Measurements from ENCODE around the gene FBXO2. TPM values are rescaled to one million over a fixed set of nuclear protein-coding genes. Genes with fewer than 3 reads are reported as not detected.

Gene FBXO2
- polyA plus RNA-seq, 4 donors = 5.7 to 128 (median 45.3) TPM

- H3K27ac ChIP-seq (ENCODE audit: low read depth in 1 of 3, low read length in 2 of 3) = no peak overlapping the region
- DNase-seq (no peak), FAIRE-seq (no peak)
- H3K27me3 ChIP-seq (ENCODE audit: control insufficient read depth in 3 of 3, insufficient read depth in 3 of 3, low read length in 3 of 3) = peaks cover 0 to under 1% (median 0%) of the 10 kb centered on the region in 3 donors
- peaks cover 1 to 7% (median 2%) of the 10 kb centered on the region in 3 donors for H3K4me1 ChIP-seq (ENCODE audit: control insufficient read depth in 3 of 3, insufficient read depth in 2 of 3, low read depth in 1 of 3, low read length in 2 of 3)
- H3K4me3 ChIP-seq (ENCODE audit: low read depth in 1 of 3, low read length in 3 of 3) = no peak overlapping the region
- H3K9me3 ChIP-seq (ENCODE audit: control insufficient read depth in 2 of 2, insufficient read depth in 1 of 2, low read depth in 1 of 2, low read length in 1 of 2) = no peaks in the 10 kb centered on the region
- peaks cover 0 to 55% (median 7%) of the 10 kb centered on the region in 3 donors for H3K36me3 ChIP-seq (ENCODE audit: control insufficient read depth in 3 of 3, insufficient read depth in 2 of 3, low read depth in 1 of 3, low read length in 3 of 3)
- WGBS, 3 donors = 86 to 90% (median 87%) methylated on average over 9 to 10 of the region's 10 CpGs
These were observed 22.3 kb upstream of the FBXO2 start for GRCh38 chr1:11676386-11677103.

GRCh38 chr1:11675325-11675724, 21.1 kb upstream of the FBXO2 start:
- peaks cover 0 to 60% (median 7%) of the 10 kb centered on the region in 3 donors for H3K36me3 ChIP-seq (ENCODE audit: control insufficient read depth in 3 of 3, insufficient read depth in 2 of 3, low read depth in 1 of 3, low read length in 3 of 3)
- no peak for DNase-seq
- WGBS, 3 donors = 95 to 97% (median 95%) methylated on average over 10 of the region's 10 CpGs
- no peaks in the 10 kb centered on the region for H3K9me3 ChIP-seq (ENCODE audit: control insufficient read depth in 2 of 2, insufficient read depth in 1 of 2, low read depth in 1 of 2, low read length in 1 of 2)
- FAIRE-seq = no peak
- no peak overlapping the region for H3K4me3 ChIP-seq (ENCODE audit: low read depth in 1 of 3, low read length in 3 of 3)
- H3K27me3 ChIP-seq (ENCODE audit: control insufficient read depth in 3 of 3, insufficient read depth in 3 of 3, low read length in 3 of 3) = no peaks in the 10 kb centered on the region
- H3K4me1 ChIP-seq (ENCODE audit: control insufficient read depth in 3 of 3, insufficient read depth in 2 of 3, low read depth in 1 of 3, low read length in 2 of 3) = peaks cover 0 to 16% (median 2%) of the 10 kb centered on the region in 3 donors
- no peak overlapping the region for H3K27ac ChIP-seq (ENCODE audit: low read depth in 1 of 3, low read length in 2 of 3)

- no peak for DNase-seq
These were observed 20.3 kb upstream of the FBXO2 start for GRCh38 chr1:11674488-11674887.

GRCh38 chr1:11673089-11673769, 19.0 kb upstream of the FBXO2 start:
- H3K36me3 ChIP-seq (ENCODE audit: control insufficient read depth in 3 of 3, insufficient read depth in 2 of 3, low read depth in 1 of 3, low read length in 3 of 3) = peaks cover 0 to 73% (median 7%) of the 10 kb centered on the region in 3 donors
- H3K27ac ChIP-seq (ENCODE audit: low read depth in 1 of 3, low read length in 2 of 3) = no peak overlapping the region
- H3K9me3 ChIP-seq (ENCODE audit: control insufficient read depth in 2 of 2, insufficient read depth in 1 of 2, low read depth in 1 of 2, low read length in 1 of 2) = no peaks in the 10 kb centered on the region
- H3K4me1 ChIP-seq (ENCODE audit: control insufficient read depth in 3 of 3, insufficient read depth in 2 of 3, low read depth in 1 of 3, low read length in 2 of 3) = peaks cover 0 to 17% (median 2%) of the 10 kb centered on the region in 3 donors
- no peak for FAIRE-seq
- 91 to 95% (median 94%) methylated on average over 14 of the region's 14 CpGs for WGBS, 3 donors
- no peaks in the 10 kb centered on the region for H3K27me3 ChIP-seq (ENCODE audit: control insufficient read depth in 3 of 3, insufficient read depth in 3 of 3, low read length in 3 of 3)
- no peak for DNase-seq
- no peak overlapping the region for H3K4me3 ChIP-seq (ENCODE audit: low read depth in 1 of 3, low read length in 3 of 3)

More at GRCh38 chr1:11674488-11674887, 20.3 kb upstream of the FBXO2 start:
- Histone ChIP-seq H3K27ac (ENCODE audit: low read depth in 1 of 3, low read length in 2 of 3) (no peak overlapping the region), H3K9me3 (ENCODE audit: control insufficient read depth in 2 of 2, insufficient read depth in 1 of 2, low read depth in 1 of 2, low read length in 1 of 2) (no peaks in the 10 kb centered on the region), H3K4me3 (ENCODE audit: low read depth in 1 of 3, low read length in 3 of 3) (no peak overlapping the region), H3K4me1 (ENCODE audit: control insufficient read depth in 3 of 3, insufficient read depth in 2 of 3, low read depth in 1 of 3, low read length in 2 of 3) (peaks cover 0 to 17% (median 2%) of the 10 kb centered on the region in 3 donors), H3K36me3 (ENCODE audit: control insufficient read depth in 3 of 3, insufficient read depth in 2 of 3, low read depth in 1 of 3, low read length in 3 of 3) (peaks cover 0 to 63% (median 7%) of the 10 kb centered on the region in 3 donors), H3K27me3 (ENCODE audit: control insufficient read depth in 3 of 3, insufficient read depth in 3 of 3, low read length in 3 of 3) (no peaks in the 10 kb centered on the region)
- WGBS, 3 donors = 95 to 97% (median 96%) methylated on average over 14 of the region's 14 CpGs
- FAIRE-seq = no peak

DNA sequence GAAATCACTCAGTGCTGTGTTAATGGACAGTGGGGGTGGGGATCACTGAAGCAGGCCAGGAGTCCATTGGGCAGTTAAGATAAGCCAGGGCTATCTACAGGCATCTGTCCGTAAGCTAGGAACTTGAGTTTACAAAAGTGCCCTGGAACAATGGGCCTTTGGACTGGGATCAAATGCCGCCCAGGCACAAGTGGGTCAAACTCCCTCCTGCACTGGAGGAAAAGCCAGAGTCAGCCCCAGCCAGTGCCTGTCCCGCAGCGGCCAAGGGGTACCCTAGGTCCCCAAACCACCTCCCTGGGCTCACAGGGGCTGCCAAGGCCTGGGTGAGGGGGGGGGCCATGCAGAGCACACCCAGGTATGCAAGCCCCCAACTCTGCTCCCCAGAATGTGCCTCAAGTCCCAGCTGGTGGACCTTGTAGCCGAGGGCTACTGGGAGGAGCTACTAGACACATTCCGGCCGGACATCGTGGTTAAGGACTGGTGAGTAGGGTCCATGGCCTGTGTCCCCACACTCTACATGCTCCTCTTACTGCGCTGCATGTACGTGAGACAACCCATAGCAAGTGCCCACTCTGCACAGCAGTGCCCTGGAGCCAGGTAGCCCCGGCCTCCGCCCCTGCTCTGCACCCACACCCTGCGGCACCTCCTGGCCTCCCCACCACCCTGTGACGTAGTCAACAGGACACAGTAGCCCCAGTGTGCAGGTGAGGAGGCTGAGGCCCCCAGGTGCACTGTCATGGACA, 17.5 kb upstream of the FBXO2 start:
- peak; percentile 84 to 89 for DNase-seq
- FAIRE-seq = no peak
- H3K27ac ChIP-seq (ENCODE audit: low read depth in 1 of 3, low read length in 2 of 3) = peak overlapping the region in 2 of 3 donors; percentile 27 to 75
- H3K9me3 ChIP-seq (ENCODE audit: control insufficient read depth in 2 of 2, insufficient read depth in 1 of 2, low read depth in 1 of 2, low read length in 1 of 2) = no peaks in the 10 kb centered on the region
- H3K36me3 ChIP-seq (ENCODE audit: control insufficient read depth in 3 of 3, insufficient read depth in 2 of 3, low read depth in 1 of 3, low read length in 3 of 3) = peaks cover 0 to 65% (median 7%) of the 10 kb centered on the region in 3 donors
- H3K27me3 ChIP-seq (ENCODE audit: control insufficient read depth in 3 of 3, insufficient read depth in 3 of 3, low read length in 3 of 3) = no peaks in the 10 kb centered on the region
- H3K4me3 ChIP-seq (ENCODE audit: low read depth in 1 of 3, low read length in 3 of 3) = no peak overlapping the region
- H3K4me1 ChIP-seq (ENCODE audit: control insufficient read depth in 3 of 3, insufficient read depth in 2 of 3, low read depth in 1 of 3, low read length in 2 of 3) = peaks cover 0 to 20% (median 2%) of the 10 kb centered on the region in 3 donors
- WGBS, 3 donors = 61 to 82% (median 75%) methylated on average over 14 of the region's 14 CpGs

DNA sequence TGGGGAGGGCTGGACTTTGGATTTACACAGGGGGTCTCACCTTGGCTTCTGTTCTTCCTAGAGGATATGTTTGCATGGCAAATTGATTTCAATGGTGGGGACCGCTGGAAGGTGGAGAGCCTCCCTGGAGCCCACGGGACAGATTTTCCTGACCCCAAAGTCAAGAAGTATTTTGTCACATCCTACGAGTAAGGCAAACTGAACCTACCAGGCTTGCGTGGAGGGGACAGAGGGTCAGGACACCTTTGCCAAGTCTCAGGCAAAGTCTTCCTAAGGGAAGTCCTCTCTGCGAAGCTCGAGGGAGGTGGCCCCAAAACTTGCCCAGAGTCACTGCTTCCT, 16.9 kb upstream of the FBXO2 start:
- Histone ChIP-seq H3K4me3 (ENCODE audit: low read depth in 1 of 3, low read length in 3 of 3) (no peak overlapping the region), H3K27ac (ENCODE audit: low read depth in 1 of 3, low read length in 2 of 3) (peak overlapping the region in 1 of 3 donors; percentile 75), H3K27me3 (ENCODE audit: control insufficient read depth in 3 of 3, insufficient read depth in 3 of 3, low read length in 3 of 3) (no peaks in the 10 kb centered on the region), H3K9me3 (ENCODE audit: control insufficient read depth in 2 of 2, insufficient read depth in 1 of 2, low read depth in 1 of 2, low read length in 1 of 2) (no peaks in the 10 kb centered on the region), H3K36me3 (ENCODE audit: control insufficient read depth in 3 of 3, insufficient read depth in 2 of 3, low read depth in 1 of 3, low read length in 3 of 3) (peaks cover 0 to 59% (median 7%) of the 10 kb centered on the region in 3 donors), H3K4me1 (ENCODE audit: control insufficient read depth in 3 of 3, insufficient read depth in 2 of 3, low read depth in 1 of 3, low read length in 2 of 3) (peaks cover 0 to 20% (median 2%) of the 10 kb centered on the region in 3 donors)
- WGBS, 3 donors = 62 to 79% (median 63%) methylated on average over 6 of the region's 6 CpGs
- FAIRE-seq = no peak
- DNase-seq = no peak

DNA sequence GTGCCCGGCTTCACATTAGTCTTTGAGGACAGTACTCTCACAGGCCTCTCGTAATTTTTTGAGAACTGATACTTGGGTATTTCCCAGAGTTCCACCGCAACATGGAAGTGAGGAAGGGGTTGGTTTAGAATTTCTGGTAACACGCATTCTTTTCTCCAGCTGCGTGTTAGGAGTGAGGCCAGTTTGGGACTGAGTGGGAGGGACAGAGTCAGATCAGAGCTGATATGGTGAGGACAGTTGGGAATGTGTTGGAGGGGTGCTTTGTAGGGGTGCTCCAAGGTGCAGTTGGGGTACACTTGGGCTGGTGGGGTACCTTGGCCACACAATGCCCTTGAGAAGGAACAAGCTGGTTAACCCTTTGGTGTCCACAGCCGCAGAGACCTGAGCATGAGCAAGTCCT, 16.5 kb upstream of the FBXO2 start:
- DNase-seq (no peak), FAIRE-seq (no peak)
- H3K27ac ChIP-seq (ENCODE audit: low read depth in 1 of 3, low read length in 2 of 3) = peak overlapping the region in 1 of 3 donors; percentile 75
- no peaks in the 10 kb centered on the region for H3K9me3 ChIP-seq (ENCODE audit: control insufficient read depth in 2 of 2, insufficient read depth in 1 of 2, low read depth in 1 of 2, low read length in 1 of 2)
- no peaks in the 10 kb centered on the region for H3K27me3 ChIP-seq (ENCODE audit: control insufficient read depth in 3 of 3, insufficient read depth in 3 of 3, low read length in 3 of 3)
- H3K4me1 ChIP-seq (ENCODE audit: control insufficient read depth in 3 of 3, insufficient read depth in 2 of 3, low read depth in 1 of 3, low read length in 2 of 3) = peaks cover 0 to 20% (median 2%) of the 10 kb centered on the region in 3 donors
- no peak overlapping the region for H3K4me3 ChIP-seq (ENCODE audit: low read depth in 1 of 3, low read length in 3 of 3)
- H3K36me3 ChIP-seq (ENCODE audit: control insufficient read depth in 3 of 3, insufficient read depth in 2 of 3, low read depth in 1 of 3, low read length in 3 of 3) = peaks cover 0 to 55% (median 5%) of the 10 kb centered on the region in 3 donors
- WGBS, 3 donors = 64 to 86% (median 76%) methylated on average over 6 of the region's 6 CpGs

- Histone ChIP-seq H3K4me1 (ENCODE audit: control insufficient read depth in 3 of 3, insufficient read depth in 2 of 3, low read depth in 1 of 3, low read length in 2 of 3) (peaks cover 0 to 24% (median 2%) of the 10 kb centered on the region in 3 donors), H3K9me3 (ENCODE audit: control insufficient read depth in 2 of 2, insufficient read depth in 1 of 2, low read depth in 1 of 2, low read length in 1 of 2) (no peaks in the 10 kb centered on the region), H3K27ac (ENCODE audit: low read depth in 1 of 3, low read length in 2 of 3) (no peak overlapping the region), H3K27me3 (ENCODE audit: control insufficient read depth in 3 of 3, insufficient read depth in 3 of 3, low read length in 3 of 3) (no peaks in the 10 kb centered on the region), H3K36me3 (ENCODE audit: control insufficient read depth in 3 of 3, insufficient read depth in 2 of 3, low read depth in 1 of 3, low read length in 3 of 3) (peaks cover 0 to 35% (median 0%) of the 10 kb centered on the region in 3 donors), H3K4me3 (ENCODE audit: low read depth in 1 of 3, low read length in 3 of 3) (no peak overlapping the region)
- no peak for DNase-seq
- FAIRE-seq = no peak
- WGBS, 3 donors = 85 to 92% (median 88%) methylated on average over 14 of the region's 14 CpGs
These were observed 14.3 kb upstream of the FBXO2 start for GRCh38 chr1:11668516-11668915.

All from small intestine (tissue), 7 donors.